ENCODE measurements around the gene RBM14.

RBM14 gene

DNA sequence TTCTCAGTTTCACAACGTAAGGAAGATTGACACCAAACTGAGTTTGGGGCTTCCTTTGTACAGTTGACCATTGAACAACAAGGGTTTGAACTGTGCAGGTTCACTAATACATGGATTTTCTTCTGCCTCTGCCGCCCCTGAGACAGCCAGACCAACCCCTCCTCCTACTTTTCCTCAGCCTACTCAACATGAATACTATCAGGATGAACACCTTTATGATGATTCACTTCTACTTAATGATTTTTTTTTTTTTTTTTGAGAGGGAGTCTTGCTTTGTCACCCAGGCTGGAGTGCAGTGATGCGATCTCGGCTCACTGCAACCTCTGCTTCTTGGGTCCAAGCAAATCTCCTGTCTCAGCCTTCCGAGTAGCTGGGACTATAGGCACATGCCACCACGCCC lies 36.7 kb downstream of the RBM14 start:
- TF ChIP-seq, protein P1, sequence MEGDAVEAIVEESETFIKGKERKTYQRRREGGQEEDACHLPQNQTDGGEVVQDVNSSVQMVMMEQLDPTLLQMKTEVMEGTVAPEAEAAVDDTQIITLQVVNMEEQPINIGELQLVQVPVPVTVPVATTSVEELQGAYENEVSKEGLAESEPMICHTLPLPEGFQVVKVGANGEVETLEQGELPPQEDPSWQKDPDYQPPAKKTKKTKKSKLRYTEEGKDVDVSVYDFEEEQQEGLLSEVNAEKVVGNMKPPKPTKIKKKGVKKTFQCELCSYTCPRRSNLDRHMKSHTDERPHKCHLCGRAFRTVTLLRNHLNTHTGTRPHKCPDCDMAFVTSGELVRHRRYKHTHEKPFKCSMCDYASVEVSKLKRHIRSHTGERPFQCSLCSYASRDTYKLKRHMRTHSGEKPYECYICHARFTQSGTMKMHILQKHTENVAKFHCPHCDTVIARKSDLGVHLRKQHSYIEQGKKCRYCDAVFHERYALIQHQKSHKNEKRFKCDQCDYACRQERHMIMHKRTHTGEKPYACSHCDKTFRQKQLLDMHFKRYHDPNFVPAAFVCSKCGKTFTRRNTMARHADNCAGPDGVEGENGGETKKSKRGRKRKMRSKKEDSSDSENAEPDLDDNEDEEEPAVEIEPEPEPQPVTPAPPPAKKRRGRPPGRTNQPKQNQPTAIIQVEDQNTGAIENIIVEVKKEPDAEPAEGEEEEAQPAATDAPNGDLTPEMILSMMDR (IDR thresholded peaks at IDR 0.05; ENCODE audit: insufficient read depth, low read length, poor library complexity, severe bottlenecking): no peak
- H3K36me3 ChIP-seq (ENCODE audit: control insufficient read depth, insufficient read depth, low read length): peaks cover 14% of the 10 kb centered on the region
- DNase-seq (ENCODE audit: extremely low read depth, insufficient read length): no peak
- H3K4me3 ChIP-seq (replicated peaks; ENCODE audit: low read depth, low read length): no peak overlapping the region
- H3K27me3 ChIP-seq (replicated peaks; ENCODE audit: control insufficient read depth, insufficient read depth, low read length): no peaks in the 10 kb centered on the region

DNA sequence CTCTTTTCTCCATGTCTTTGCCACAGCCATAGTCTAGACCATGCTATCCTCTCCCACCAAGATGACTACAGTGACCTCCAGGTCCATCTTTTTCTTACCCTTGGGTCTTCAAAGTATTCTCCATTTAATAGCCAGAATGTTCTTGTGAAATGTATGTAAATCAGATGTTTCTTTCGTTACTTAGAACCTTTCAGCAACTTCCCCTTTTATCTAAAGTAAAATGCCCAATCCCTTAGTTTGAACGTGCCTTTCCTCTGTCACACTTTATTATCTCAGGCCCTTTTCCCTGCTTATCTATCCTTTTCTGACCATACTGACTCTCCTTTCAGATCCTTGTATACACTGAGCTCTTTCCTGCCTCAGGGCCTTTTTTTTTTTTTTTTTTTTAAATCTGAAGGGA lies 43.3 kb downstream of the RBM14 start:
- TF ChIP-seq, protein P1 (IDR thresholded peaks at IDR 0.05; ENCODE audit: insufficient read depth, low read length, poor library complexity, severe bottlenecking): no peak
- peaks cover 5% of the 10 kb centered on the region for H3K36me3 ChIP-seq (ENCODE audit: control insufficient read depth, insufficient read depth, low read length)
- no peak for DNase-seq (ENCODE audit: extremely low read depth, insufficient read length)
- no peaks in the 10 kb centered on the region for H3K27me3 ChIP-seq (replicated peaks; ENCODE audit: control insufficient read depth, insufficient read depth, low read length)
- H3K4me3 ChIP-seq (replicated peaks; ENCODE audit: low read depth, low read length): no peak overlapping the region

GRCh38 chr11:66663741-66664296 lies 47.4 kb downstream of the RBM14 start:
- TF ChIP-seq, protein P1 (IDR thresholded peaks at IDR 0.05; ENCODE audit: insufficient read depth, low read length, poor library complexity, severe bottlenecking): no peak
- no peaks in the 10 kb centered on the region for H3K27me3 ChIP-seq (replicated peaks; ENCODE audit: control insufficient read depth, insufficient read depth, low read length)
- no peak overlapping the region for H3K4me3 ChIP-seq (replicated peaks; ENCODE audit: low read depth, low read length)
- DNase-seq (ENCODE audit: extremely low read depth, insufficient read length): no peak
- H3K36me3 ChIP-seq (ENCODE audit: control insufficient read depth, insufficient read depth, low read length): peaks cover 11% of the 10 kb centered on the region

- no peak for DNase-seq (ENCODE audit: extremely low read depth, insufficient read length)
- Histone ChIP-seq H3K27me3 (replicated peaks; ENCODE audit: control insufficient read depth, insufficient read depth, low read length) (no peaks in the 10 kb centered on the region), H3K36me3 (ENCODE audit: control insufficient read depth, insufficient read depth, low read length) (peaks cover 12% of the 10 kb centered on the region), H3K4me3 (replicated peaks; ENCODE audit: low read depth, low read length) (no peak overlapping the region)
- TF ChIP-seq, protein P1 (IDR thresholded peaks at IDR 0.05; ENCODE audit: insufficient read depth, low read length, poor library complexity, severe bottlenecking): no peak
Measured at GRCh38 chr11:66665369-66665768, 48.9 kb downstream of the RBM14 start.

DNA sequence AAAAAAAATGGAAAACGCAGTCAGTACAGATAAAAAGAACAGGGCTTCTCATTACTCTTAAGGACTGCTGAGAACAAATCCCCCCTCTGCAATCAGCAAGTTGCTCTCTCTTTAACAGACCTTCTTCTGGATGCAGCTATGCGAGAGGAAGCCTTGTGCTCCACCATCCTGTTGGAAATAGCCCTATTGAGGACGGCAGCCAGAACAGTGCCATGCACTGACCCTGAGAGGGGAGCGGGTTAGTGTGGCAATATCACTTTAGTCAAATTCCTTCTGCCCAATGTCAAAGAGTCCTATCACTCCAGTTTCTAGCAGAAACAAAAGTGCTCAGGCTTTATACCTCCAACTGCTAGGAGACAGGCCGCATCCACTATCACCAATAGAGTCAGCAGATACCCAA lies 54.4 kb downstream of the RBM14 start:
- TF ChIP-seq, protein P1 (IDR thresholded peaks at IDR 0.05; ENCODE audit: insufficient read depth, low read length, poor library complexity, severe bottlenecking): no peak
- peaks cover 8% of the 10 kb centered on the region for H3K36me3 ChIP-seq (ENCODE audit: control insufficient read depth, insufficient read depth, low read length)

More for the DNA sequence above, 54.4 kb downstream of the RBM14 start:
- no peaks in the 10 kb centered on the region for H3K27me3 ChIP-seq (replicated peaks; ENCODE audit: control insufficient read depth, insufficient read depth, low read length)
- H3K4me3 ChIP-seq (replicated peaks; ENCODE audit: low read depth, low read length): no peak overlapping the region
- no peak for DNase-seq (ENCODE audit: extremely low read depth, insufficient read length)
